K562 (cell line): ENCODE results near the gene MLF1. TPM values are rescaled to one million over a fixed set of nuclear protein-coding genes. Genes with fewer than 3 reads are reported as not detected.
A peak's percentile ranks its signal among the peaks of the same experiment; 100 is the strongest.

Experiments
- ATAC-seq: fragments of 200-7000 bp; cut with Tn5 transposase; 3 replicates; pipeline ENCODE4 v1.9.1; 2020; ENCODE audit warnings: moderate library complexity
- BruUV-seq: library from RNA; stranded (reverse); fragments of 400-500 nt; replicated peaks from 2 replicates; lab custom pipeline; 2021; lab: Mats Ljungman, UMichigan
- CTCF ChIA-PET: fragments of 300-600 bp; formaldehyde crosslinking; extraction: SDS; loops from one replicate; lab custom pipeline; 2021; ENCODE audit warnings: low intra/inter-chr PET ratio; lab: Yijun Ruan, JAX
- POLR2A ChIA-PET: fragments of 300-600, 350-650 bp; sonication (Branson Sonifier 250); formaldehyde crosslinking; extraction: SDS; loops from one replicate; lab custom pipeline; 2021; ENCODE audit warnings: antibody characterized with exemption, inconsistent platforms; lab: Yijun Ruan, JAX
- DNase-seq, 4 experiments: peaks; one replicate each; pipeline versions ENCODE4 v3.0.0 to v3.0.0-alpha.2; 2011 to 2018; ENCODE audit warnings: low spot score in 3 of 4, mixed read lengths in 3 of 4; ENCODE audit errors: extremely low read depth in 1 of 4
- FAIRE-seq: peaks from 2 replicates; lab custom pipeline; 2011; peaks lifted over from hg19 to GRCh38; lab: Jason Lieb, UNC
- H2AFZ ChIP-seq: 2 replicates; pipeline ENCODE4 v1.6.0; 2011; ENCODE audit warnings: low read depth, low read length, control low read depth, inconsistent platforms
- H3K27ac ChIP-seq: fragments of 200-600 bp; 3 replicates; pipeline ENCODE4 v1.8.0; 2011; ENCODE audit warnings: low read depth, mild to moderate bottlenecking, control low read depth, inconsistent platforms, low read length, moderate library complexity, mixed read lengths; ENCODE audit errors: extremely low read depth
- H3K27me3 ChIP-seq, 2 experiments: fragments of 300-600 bp in 1 of 2; 2 replicates in 1 of 2; 3 replicates in 1 of 2; pipeline versions ENCODE4 v1.6.0 to v1.8.0; 2011; ENCODE audit warnings: inconsistent platforms in 2 of 2, low read length in 2 of 2, mild to moderate bottlenecking in 1 of 2, mixed read lengths in 1 of 2, moderate library complexity in 1 of 2; ENCODE audit not compliant: control insufficient read depth in 2 of 2, insufficient read depth in 2 of 2
- H3K36me3 ChIP-seq: fragments of 300-600 bp; 3 replicates; pipeline ENCODE4 v1.8.0; 2011; ENCODE audit warnings: mild to moderate bottlenecking, low read length, inconsistent platforms; ENCODE audit not compliant: control insufficient read depth, insufficient read depth
- H3K4me1 ChIP-seq, 2 experiments: fragments of 200-600 bp in 1 of 2; replicated peaks in 1 of 2; 2 replicates in 1 of 2; 3 replicates in 1 of 2; pipeline versions ENCODE4 v1.5.1 to v1.8.0; 2011; ENCODE audit warnings: inconsistent platforms in 2 of 2, low read length in 2 of 2, mild to moderate bottlenecking in 1 of 2, mixed read lengths in 1 of 2, moderate library complexity in 1 of 2; ENCODE audit not compliant: control insufficient read depth in 2 of 2, insufficient read depth in 2 of 2
- H3K4me2 ChIP-seq: 2 replicates; pipeline ENCODE4 v1.6.1; 2011; ENCODE audit warnings: low read length, control low read depth, inconsistent platforms, mixed read lengths; ENCODE audit not compliant: insufficient read depth
- H3K4me3 ChIP-seq: fragments of 200-600 bp; sonication (generic), shearing (Covaris generic); 2 replicates; pipeline ENCODE4 v1.5.1; 2016; ENCODE audit warnings: control low read depth, inconsistent platforms
- H3K79me2 ChIP-seq: fragments of 200-600 bp; 3 replicates; pipeline ENCODE4 v1.8.0; 2011; ENCODE audit warnings: low read length, inconsistent platforms; ENCODE audit not compliant: control insufficient read depth, insufficient read depth
- H3K9ac ChIP-seq, 2 experiments: 2 replicates each; pipeline versions ENCODE4 v1.6.0 to v1.6.1; 2011; ENCODE audit warnings: low read depth in 2 of 2, low read length in 2 of 2, control low read depth in 1 of 2, inconsistent platforms in 1 of 2, mild to moderate bottlenecking in 1 of 2, mixed read lengths in 1 of 2; ENCODE audit not compliant: insufficient read depth in 1 of 2
- H3K9me1 ChIP-seq: one replicate; pipeline ENCODE4 v1.6.0; 2011; ENCODE audit warnings: inconsistent platforms, mild to moderate bottlenecking, low read length, moderate library complexity; ENCODE audit not compliant: control insufficient read depth, insufficient read depth
- H3K9me3 ChIP-seq: replicated peaks from 2 replicates; pipeline ENCODE4 v1.5.1; 2011; ENCODE audit warnings: low read depth, low read length, inconsistent platforms; ENCODE audit not compliant: control insufficient read depth, insufficient read depth
- H4K20me1 ChIP-seq: replicated peaks from 2 replicates; pipeline ENCODE4 v1.6.1; 2011; ENCODE audit warnings: low read length, inconsistent platforms, mixed read lengths; ENCODE audit not compliant: control insufficient read depth, insufficient read depth
- EP400 ChIP-seq: fragments of 450-650 bp; IDR thresholded peaks from 2 replicates; pipeline ENCODE4 v1.6.1; 2017; ENCODE audit warnings: antibody characterized with exemption, mild to moderate bottlenecking, moderate library complexity
- FOXM1 ChIP-seq, 2 experiments: fragments of 450-650 bp in 1 of 2; sonication (generic) in 1 of 2; formaldehyde crosslinking in 1 of 2; IDR thresholded peaks; 2 replicates each; pipeline versions ENCODE4 v1.6.1 to v1.9.0; 2017 to 2022; ENCODE audit warnings: low read depth in 2 of 2, mild to moderate bottlenecking in 2 of 2, missing genetic modification reagents in 1 of 2, moderate library complexity in 1 of 2
- PCBP2 ChIP-seq: fragments of 200-400 bp; formaldehyde crosslinking; IDR thresholded peaks from 2 replicates; pipeline ENCODE4 v1.6.1; 2018; ENCODE audit warnings: low read length, low read depth, mild to moderate bottlenecking, moderate library complexity; ENCODE audit not compliant: poor library complexity, severe bottlenecking
- PML ChIP-seq: IDR thresholded peaks from 2 replicates; pipeline ENCODE4 v1.6.1; 2012; ENCODE audit warnings: low read length, inconsistent platforms
- TBL1XR1 ChIP-seq, 2 experiments: IDR thresholded peaks; 2 replicates each; pipeline ENCODE4 v1.6.1; 2012; ENCODE audit warnings: improper control_type of control experiment in 2 of 2, low read length in 2 of 2, mild to moderate bottlenecking in 1 of 2
- WGBS: fragments of 100-300 bp; shearing (Covaris generic); methylation state at CpG from one replicate; pipeline ENCODE4 v1.1.6; 2016; ENCODE audit warnings: low coverage, mixed read lengths; ENCODE audit not compliant: insufficient coverage; ENCODE audit errors: missing lambda C conversion rate; 5-methylcytosine and 5-hydroxymethylcytosine counted together
- in situ Hi-C: fragments of 300-500 bp; cut with MboI; formaldehyde crosslinking; loops from 4 replicates; pipeline ENCODE4 v1.15.0; 2018; ENCODE audit warnings: inconsistent platforms, mixed read lengths
- intact Hi-C: fragments of 100-400 bp; cut with micrococcal nuclease; formaldehyde crosslinking; loops from 2 replicates; pipeline ENCODE4 v1.14.2; 2022
- polyA plus RNA-seq, 8 experiments: library from polyadenylated mRNA; depleted of rRNA in 4 of 8; stranded (reverse) in 5 of 8; unstranded in 3 of 8; fragments of >200 nt; fragmentation: Nextera tagmentation in 2 of 8; fragmentation: Illumina TruSeq in 1 of 8; extraction: Ambion mirVana in 2 of 8; extraction: Trizol in 1 of 8; gene quantifications; 2 replicates each; pipeline versions ENCODE4 v1.2.1 to v1.2.3, GENCODE V29; 2011 to 2014; ENCODE audit warnings: inconsistent platforms in 1 of 8, missing spikeins in 1 of 8
- total RNA-seq, 7 experiments: library from RNA; depleted of rRNA in 6 of 7; stranded (reverse); fragments of >200 nt in 6 of 7; fragmentation: Illumina TruSeq in 2 of 7; extraction: Trizol in 2 of 7; gene quantifications; 2 replicates each; pipeline versions ENCODE4 v1.2.1 to v1.2.3, GENCODE V29; 2011 to 2021; ENCODE audit warnings: low replicate concordance in 1 of 7
- TF ChIP-seq, protein P1 (sequence below): sonication (generic); formaldehyde crosslinking; IDR thresholded peaks from 2 replicates; pipeline ENCODE4 v1.8.0; 2022; ENCODE audit warnings: missing genetic modification reagents, mild to moderate bottlenecking, borderline replicate concordance
- TF ChIP-seq, protein P2 (sequence below): sonication (generic); formaldehyde crosslinking; IDR thresholded peaks from 2 replicates; pipeline ENCODE4 v1.8.1; 2023; ENCODE audit warnings: mild to moderate bottlenecking, missing genetic modification reagents
- TF ChIP-seq, protein P3 (sequence below), 2 experiments: fragments of 450-650 bp; formaldehyde crosslinking in 1 of 2; IDR thresholded peaks; 2 replicates each; pipeline versions ENCODE4 v1.4.0 to v1.6.1; 2014 to 2020; ENCODE audit warnings: mild to moderate bottlenecking in 2 of 2, borderline replicate concordance in 1 of 2, low read depth in 1 of 2

Gene MLF1
- total and polyA plus RNA-seq, 9 of the 15 experiments (the other 6 are each of a cell fraction or from before 2014, with no cell fraction given) = 20.4 to 71.0 (median 27.1) TPM

DNA sequence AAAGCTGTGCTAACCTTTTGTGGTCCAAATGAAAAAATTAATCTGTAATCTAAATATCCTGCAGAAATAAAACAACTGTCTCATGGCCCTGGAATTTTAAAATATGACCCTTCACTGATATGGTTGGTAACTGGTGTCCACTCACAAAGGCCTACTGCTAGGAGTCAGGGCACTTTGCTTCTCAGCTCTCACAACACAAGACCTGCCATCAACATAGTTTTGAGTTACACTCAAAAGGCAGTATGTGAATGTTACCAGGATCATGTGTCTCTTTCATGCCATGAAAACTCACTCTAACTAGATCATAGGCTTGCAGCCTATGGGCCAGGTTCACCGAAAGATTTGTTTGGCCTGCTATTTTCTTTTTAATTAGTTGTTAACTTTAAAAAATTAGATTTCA, 10.0 kb upstream of the MLF1 start (continued):
- TF ChIP-seq, protein P1, sequence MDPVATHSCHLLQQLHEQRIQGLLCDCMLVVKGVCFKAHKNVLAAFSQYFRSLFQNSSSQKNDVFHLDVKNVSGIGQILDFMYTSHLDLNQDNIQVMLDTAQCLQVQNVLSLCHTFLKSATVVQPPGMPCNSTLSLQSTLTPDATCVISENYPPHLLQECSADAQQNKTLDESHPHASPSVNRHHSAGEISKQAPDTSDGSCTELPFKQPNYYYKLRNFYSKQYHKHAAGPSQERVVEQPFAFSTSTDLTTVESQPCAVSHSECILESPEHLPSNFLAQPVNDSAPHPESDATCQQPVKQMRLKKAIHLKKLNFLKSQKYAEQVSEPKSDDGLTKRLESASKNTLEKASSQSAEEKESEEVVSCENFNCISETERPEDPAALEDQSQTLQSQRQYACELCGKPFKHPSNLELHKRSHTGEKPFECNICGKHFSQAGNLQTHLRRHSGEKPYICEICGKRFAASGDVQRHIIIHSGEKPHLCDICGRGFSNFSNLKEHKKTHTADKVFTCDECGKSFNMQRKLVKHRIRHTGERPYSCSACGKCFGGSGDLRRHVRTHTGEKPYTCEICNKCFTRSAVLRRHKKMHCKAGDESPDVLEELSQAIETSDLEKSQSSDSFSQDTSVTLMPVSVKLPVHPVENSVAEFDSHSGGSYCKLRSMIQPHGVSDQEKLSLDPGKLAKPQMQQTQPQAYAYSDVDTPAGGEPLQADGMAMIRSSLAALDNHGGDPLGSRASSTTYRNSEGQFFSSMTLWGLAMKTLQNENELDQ (CRISPR knock-in tag) = no peak
- no peak for TF ChIP-seq PML

DNA sequence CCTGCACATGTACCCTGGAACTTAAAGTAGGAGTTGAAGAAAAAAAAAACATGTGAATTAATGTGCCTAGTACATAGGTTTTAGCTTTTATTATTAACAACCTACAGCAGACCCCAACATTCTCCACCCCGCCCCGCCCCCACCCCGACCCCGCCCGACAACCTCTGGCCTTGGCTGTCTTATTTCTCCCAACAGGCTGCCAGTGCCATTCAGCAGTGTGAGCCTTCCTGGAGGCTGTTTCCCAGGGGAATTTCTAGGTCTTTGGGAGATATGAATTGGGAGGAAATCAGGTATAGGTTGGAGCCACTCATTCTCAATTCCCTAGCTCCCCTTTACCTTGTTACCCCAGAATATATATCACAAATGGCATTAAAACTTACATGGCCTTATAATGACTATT, 8.3 kb upstream of the MLF1 start:
- Histone ChIP-seq H3K4me2 (no peak overlapping the region), H3K27me3 (no peaks in the 10 kb centered on the region), H3K9me3 (0 out of 2 replicates have a peak, but pooled peaks cover 3% of the 10 kb centered on the region), H3K4me1 (no peaks in the 10 kb centered on the region; a peak in 1 of 5 replicates), H3K9me1 (no peaks in the 10 kb centered on the region), H3K9ac (no peak overlapping the region), H4K20me1 (no peaks in the 10 kb centered on the region), H2AFZ (peak overlapping the region; percentile 58; the same call in 1 of the 2 replicates), H3K36me3 (no peaks in the 10 kb centered on the region), H3K4me3 (no peak overlapping the region), H3K27ac (no peak overlapping the region), H3K79me2 (no peaks in the 10 kb centered on the region)
- POLR2A ChIA-PET = interaction anchor here (0.6 to 1.4 kb wide), 2 partner anchors 8 to 617 kb away, joined by 4 to 8 read pairs; partner anchors contain the start of gene MLF1
- in situ Hi-C loops = no loop called here
- no TSS peak for BruUV-seq
- WGBS = 11% methylated on average over 3 of the region's 5 CpGs
- ATAC-seq = no peak
- intact Hi-C loops = no loop called here
- FAIRE-seq = no peak
- DNase-seq = no peak
- CTCF ChIA-PET = no interaction called here
- TF ChIP-seq, protein P2, sequence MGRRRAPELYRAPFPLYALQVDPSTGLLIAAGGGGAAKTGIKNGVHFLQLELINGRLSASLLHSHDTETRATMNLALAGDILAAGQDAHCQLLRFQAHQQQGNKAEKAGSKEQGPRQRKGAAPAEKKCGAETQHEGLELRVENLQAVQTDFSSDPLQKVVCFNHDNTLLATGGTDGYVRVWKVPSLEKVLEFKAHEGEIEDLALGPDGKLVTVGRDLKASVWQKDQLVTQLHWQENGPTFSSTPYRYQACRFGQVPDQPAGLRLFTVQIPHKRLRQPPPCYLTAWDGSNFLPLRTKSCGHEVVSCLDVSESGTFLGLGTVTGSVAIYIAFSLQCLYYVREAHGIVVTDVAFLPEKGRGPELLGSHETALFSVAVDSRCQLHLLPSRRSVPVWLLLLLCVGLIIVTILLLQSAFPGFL (CRISPR knock-in tag) = no peak
- TF ChIP-seq PCBP2 (no peak), TBL1XR1 (IDR thresholded peaks at IDR 0.05; ENCODE audit: low read length in 2 of 2) (no peak), FOXM1 (IDR thresholded peaks at IDR 0.05; ENCODE audit: low read depth) (no peak), FOXM1 (CRISPR knock-in tag; IDR thresholded peaks at IDR 0.05; ENCODE audit: low read depth) (no peak), EP400 (no peak)
- TF ChIP-seq, protein P3, sequence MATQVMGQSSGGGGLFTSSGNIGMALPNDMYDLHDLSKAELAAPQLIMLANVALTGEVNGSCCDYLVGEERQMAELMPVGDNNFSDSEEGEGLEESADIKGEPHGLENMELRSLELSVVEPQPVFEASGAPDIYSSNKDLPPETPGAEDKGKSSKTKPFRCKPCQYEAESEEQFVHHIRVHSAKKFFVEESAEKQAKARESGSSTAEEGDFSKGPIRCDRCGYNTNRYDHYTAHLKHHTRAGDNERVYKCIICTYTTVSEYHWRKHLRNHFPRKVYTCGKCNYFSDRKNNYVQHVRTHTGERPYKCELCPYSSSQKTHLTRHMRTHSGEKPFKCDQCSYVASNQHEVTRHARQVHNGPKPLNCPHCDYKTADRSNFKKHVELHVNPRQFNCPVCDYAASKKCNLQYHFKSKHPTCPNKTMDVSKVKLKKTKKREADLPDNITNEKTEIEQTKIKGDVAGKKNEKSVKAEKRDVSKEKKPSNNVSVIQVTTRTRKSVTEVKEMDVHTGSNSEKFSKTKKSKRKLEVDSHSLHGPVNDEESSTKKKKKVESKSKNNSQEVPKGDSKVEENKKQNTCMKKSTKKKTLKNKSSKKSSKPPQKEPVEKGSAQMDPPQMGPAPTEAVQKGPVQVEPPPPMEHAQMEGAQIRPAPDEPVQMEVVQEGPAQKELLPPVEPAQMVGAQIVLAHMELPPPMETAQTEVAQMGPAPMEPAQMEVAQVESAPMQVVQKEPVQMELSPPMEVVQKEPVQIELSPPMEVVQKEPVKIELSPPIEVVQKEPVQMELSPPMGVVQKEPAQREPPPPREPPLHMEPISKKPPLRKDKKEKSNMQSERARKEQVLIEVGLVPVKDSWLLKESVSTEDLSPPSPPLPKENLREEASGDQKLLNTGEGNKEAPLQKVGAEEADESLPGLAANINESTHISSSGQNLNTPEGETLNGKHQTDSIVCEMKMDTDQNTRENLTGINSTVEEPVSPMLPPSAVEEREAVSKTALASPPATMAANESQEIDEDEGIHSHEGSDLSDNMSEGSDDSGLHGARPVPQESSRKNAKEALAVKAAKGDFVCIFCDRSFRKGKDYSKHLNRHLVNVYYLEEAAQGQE (IDR thresholded peaks at IDR 0.05; ENCODE audit: borderline replicate concordance) = no peak
- TF ChIP-seq, protein P3 (CRISPR knock-in tag; IDR thresholded peaks at IDR 0.05; ENCODE audit: low read depth) = no peak
